Endodermal cell (in vitro differentiated cells): ENCODE results near the gene PRDX1. TPM values are rescaled to one million over a fixed set of nuclear protein-coding genes. Genes with fewer than 3 reads are reported as not detected.

Experiments
- DNase-seq: peaks from one replicate; pipeline ENCODE4 v3.0.0-alpha.2; 2017
- H3K27ac ChIP-seq: 2 replicates; pipeline ENCODE4 v1.5.1; 2013; ENCODE audit warnings: mild to moderate bottlenecking, low read depth, low read length, moderate library complexity
- H3K27me3 ChIP-seq: 2 replicates; pipeline ENCODE4 v1.6.1; 2013; ENCODE audit warnings: mild to moderate bottlenecking, low read length, moderate library complexity; ENCODE audit not compliant: insufficient read depth, control insufficient read depth, poor library complexity, severe bottlenecking
- H3K36me3 ChIP-seq: 2 replicates; pipeline ENCODE4 v1.7.0; 2013; ENCODE audit warnings: mild to moderate bottlenecking, low read length, moderate library complexity; ENCODE audit not compliant: control insufficient read depth, insufficient read depth
- H3K4me1 ChIP-seq: one replicate; pipeline ENCODE4 v1.7.0; 2013; ENCODE audit warnings: low read length; ENCODE audit not compliant: control insufficient read depth, insufficient read depth
- H3K4me3 ChIP-seq: 2 replicates; pipeline ENCODE4 v1.5.1; 2013; ENCODE audit warnings: mild to moderate bottlenecking, low read length, moderate library complexity
- H3K9ac ChIP-seq: 2 replicates; pipeline ENCODE4 v1.6.1; 2013; ENCODE audit warnings: mild to moderate bottlenecking, low read length, moderate library complexity; ENCODE audit not compliant: poor library complexity, severe bottlenecking; ENCODE audit errors: extremely low read depth
- H3K9me3 ChIP-seq: 2 replicates; pipeline ENCODE4 v1.6.1; 2013; ENCODE audit warnings: mild to moderate bottlenecking, low read length, moderate library complexity; ENCODE audit not compliant: control insufficient read depth
- H3K27ac Mint-ChIP-seq: 2 replicates; pipeline ENCODE4 v1.8.0; 2020; ENCODE audit warnings: mixed read lengths
- H3K27me3 Mint-ChIP-seq: 2 replicates; pipeline ENCODE4 v1.8.0; 2021; ENCODE audit warnings: mild to moderate bottlenecking, mixed read lengths; ENCODE audit not compliant: insufficient read depth
- H3K36me3 Mint-ChIP-seq: 2 replicates; pipeline ENCODE4 v1.8.0; 2020; ENCODE audit warnings: low read depth, mixed read lengths
- H3K4me1 Mint-ChIP-seq: 2 replicates; pipeline ENCODE4 v1.8.0; 2020; ENCODE audit warnings: mixed read lengths
- H3K4me3 Mint-ChIP-seq: 2 replicates; pipeline ENCODE4 v1.8.0; 2020; ENCODE audit warnings: mild to moderate bottlenecking, moderate library complexity, mixed read lengths
- H3K9me3 Mint-ChIP-seq: 2 replicates; pipeline ENCODE4 v1.8.0; 2020; ENCODE audit warnings: mild to moderate bottlenecking, mixed read lengths
- WGBS, 2 experiments: methylation state at CpG; one replicate each; pipeline versions ENCODE4 v1.1.5 to v1.1.7; 2013; ENCODE audit warnings: missing lambda C conversion rate in 2 of 2, mixed read lengths in 1 of 2; ENCODE audit not compliant: insufficient coverage in 1 of 2, insufficient read length in 1 of 2; 5-methylcytosine and 5-hydroxymethylcytosine counted together
- total RNA-seq, 2 donors: library from RNA; stranded (reverse); fragmentation: NEBNext Ultra II Directional in 1 of 2; extraction: Animal tissue kit (Norgen Biotek cat#: 25700) in 1 of 2; gene quantifications; 2 replicates in 1 of 2; 3 replicates in 1 of 2; pipeline ENCODE4 v1.2.1, GENCODE V29; 2021
- TF ChIP-seq, protein P1 (sequence below): fragments of 200-600 bp; sonication (generic); conservative IDR thresholded peaks from 2 replicates; pipeline ENCODE4 v1.5.0; 2021; ENCODE audit warnings: antibody characterized with exemption, mild to moderate bottlenecking

PRDX1 gene
- total RNA-seq, 2 donors from 2014 or later = 872 to 949 TPM

DNA sequence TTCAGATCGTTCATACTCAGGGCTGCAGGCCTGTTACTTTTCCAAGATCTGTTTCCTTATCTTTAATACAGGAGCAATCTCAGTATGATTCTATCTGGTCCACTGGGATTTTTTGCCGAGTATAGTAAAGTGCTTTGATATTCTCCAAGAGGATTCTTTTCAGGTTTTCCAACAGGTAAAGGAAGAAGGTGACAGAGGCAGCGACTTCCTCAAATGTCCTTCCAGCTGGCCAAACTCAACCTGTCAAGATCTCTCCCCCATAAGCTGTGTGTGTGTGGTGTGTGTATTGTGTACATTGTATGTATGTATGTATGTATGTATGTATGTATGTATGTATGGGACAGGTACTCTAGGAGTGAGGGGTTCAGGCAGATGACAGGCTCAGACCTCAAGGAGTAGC is 30.0 kb upstream of the PRDX1 start:
- peak overlapping the region; percentile 87 for H3K4me3 ChIP-seq
- Mint-ChIP-seq H3K4me1 (peaks cover 8% of the 10 kb centered on the region), H3K27ac (no peak overlapping the region), H3K36me3 (peaks cover 24% of the 10 kb centered on the region), H3K27me3 (no peaks in the 10 kb centered on the region), H3K9me3 (no peaks in the 10 kb centered on the region), H3K4me3 (peak overlapping the region; percentile 91)
- H3K4me1 ChIP-seq = no peaks in the 10 kb centered on the region
- no peaks in the 10 kb centered on the region for H3K9me3 ChIP-seq
- DNase-seq = no peak
- no peaks in the 10 kb centered on the region for H3K27me3 ChIP-seq
- H3K9ac ChIP-seq = peak overlapping the region; percentile 71
- WGBS, 2 experiments = 10 to 36% methylated on average over 2 to 3 of the region's 3 CpGs
- peaks cover 31% of the 10 kb centered on the region for H3K36me3 ChIP-seq
- no peak overlapping the region for H3K27ac ChIP-seq
- TF ChIP-seq, protein P1, sequence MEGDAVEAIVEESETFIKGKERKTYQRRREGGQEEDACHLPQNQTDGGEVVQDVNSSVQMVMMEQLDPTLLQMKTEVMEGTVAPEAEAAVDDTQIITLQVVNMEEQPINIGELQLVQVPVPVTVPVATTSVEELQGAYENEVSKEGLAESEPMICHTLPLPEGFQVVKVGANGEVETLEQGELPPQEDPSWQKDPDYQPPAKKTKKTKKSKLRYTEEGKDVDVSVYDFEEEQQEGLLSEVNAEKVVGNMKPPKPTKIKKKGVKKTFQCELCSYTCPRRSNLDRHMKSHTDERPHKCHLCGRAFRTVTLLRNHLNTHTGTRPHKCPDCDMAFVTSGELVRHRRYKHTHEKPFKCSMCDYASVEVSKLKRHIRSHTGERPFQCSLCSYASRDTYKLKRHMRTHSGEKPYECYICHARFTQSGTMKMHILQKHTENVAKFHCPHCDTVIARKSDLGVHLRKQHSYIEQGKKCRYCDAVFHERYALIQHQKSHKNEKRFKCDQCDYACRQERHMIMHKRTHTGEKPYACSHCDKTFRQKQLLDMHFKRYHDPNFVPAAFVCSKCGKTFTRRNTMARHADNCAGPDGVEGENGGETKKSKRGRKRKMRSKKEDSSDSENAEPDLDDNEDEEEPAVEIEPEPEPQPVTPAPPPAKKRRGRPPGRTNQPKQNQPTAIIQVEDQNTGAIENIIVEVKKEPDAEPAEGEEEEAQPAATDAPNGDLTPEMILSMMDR = no peak

- Histone ChIP-seq H3K27ac (peak within 1 kb of the TSS; percentile 67), H3K4me1 (no peaks in the 10 kb centered on the region), H3K4me3 (peak within 1 kb of the TSS; percentile 87), H3K36me3 (peaks cover 27% of the 10 kb centered on the region), H3K9me3 (no peaks in the 10 kb centered on the region), H3K9ac (peak within 1 kb of the TSS; percentile 71), H3K27me3 (no peaks in the 10 kb centered on the region)
- 6 to 8% methylated on average over 31 to 47 of the region's 47 CpGs for WGBS, 2 experiments
- Mint-ChIP-seq H3K36me3 (peaks cover 19% of the 10 kb centered on the region), H3K4me1 (peaks cover 8% of the 10 kb centered on the region), H3K9me3 (no peaks in the 10 kb centered on the region), H3K27me3 (no peaks in the 10 kb centered on the region), H3K4me3 (peak within 1 kb of the TSS; percentile 91), H3K27ac (peak within 1 kb of the TSS; percentile 94)
- TF ChIP-seq, protein P1 = no peak
- peak; percentile 96 for DNase-seq
Observed at GRCh38 chr1:45550401-45551351, 29.0 kb upstream of the PRDX1 start, which contains the start of gene AKR1A1. AKR1A1 (plus strand) TSS chr1:45550826; CDS start chr1:45561795, 10,969 bp downstream.

- peaks cover 3% of the 10 kb centered on the region for H3K4me1 Mint-ChIP-seq
- no peak overlapping the region for H3K4me3 Mint-ChIP-seq
- no peaks in the 10 kb centered on the region for H3K36me3 ChIP-seq
- H3K9me3 ChIP-seq = no peaks in the 10 kb centered on the region
- 94 to 100% methylated on average over 3 to 4 of the region's 7 CpGs for WGBS, 2 experiments
- no peaks in the 10 kb centered on the region for H3K27me3 ChIP-seq
- H3K27ac ChIP-seq = no peak overlapping the region
- no peaks in the 10 kb centered on the region for H3K4me1 ChIP-seq
- TF ChIP-seq, protein P1 = no peak
- H3K27me3 Mint-ChIP-seq = no peaks in the 10 kb centered on the region
- no peak for DNase-seq
- no peaks in the 10 kb centered on the region for H3K9me3 Mint-ChIP-seq
- H3K9ac ChIP-seq = no peak overlapping the region
- H3K4me3 ChIP-seq = no peak overlapping the region
- H3K36me3 Mint-ChIP-seq = no peaks in the 10 kb centered on the region
- no peak overlapping the region for H3K27ac Mint-ChIP-seq
Observed at GRCh38 chr1:45545553-45546310, 24.0 kb upstream of the PRDX1 start.
